Esophagus squamous epithelium (tissue), 5 donors: ENCODE measurements around the gene CLDN14. TPM values are rescaled to one million over a fixed set of nuclear protein-coding genes. Genes with fewer than 3 reads are reported as not detected.
A peak's percentile ranks its signal among the peaks of the same experiment; 100 is the strongest.

Source experiments
- DNase-seq: peaks from one replicate; lab custom pipeline; 2025; lab: John Stamatoyannopoulos, UW
- H3K27ac ChIP-seq, 4 donors: fragments of 200-600 bp; sonication (generic); one replicate each; pipeline ENCODE4 v1.5.1; 2016 to 2019; ENCODE audit warnings: mild to moderate bottlenecking in 1 of 4
- H3K27me3 ChIP-seq, 4 donors: fragments of 200-600 bp; sonication (generic); 1 replicate in 3 of 4; 2 replicates in 1 of 4; pipeline versions ENCODE4 v1.5.1 to v1.6.0; 2017 to 2021; ENCODE audit warnings: antibody characterized with exemption in 1 of 4
- H3K36me3 ChIP-seq, 3 donors: fragments of 200-600 bp; sonication (generic); one replicate each; pipeline ENCODE4 v1.5.1; 2016 to 2019
- H3K4me1 ChIP-seq, 3 donors: fragments of 200-600 bp; sonication (generic); one replicate each; pipeline ENCODE4 v1.5.1; 2017 to 2019
- H3K4me3 ChIP-seq, 4 donors: fragments of 200-600 bp; sonication (generic); 1 replicate in 3 of 4; 2 replicates in 1 of 4; pipeline ENCODE4 v1.5.1; 2016 to 2019; ENCODE audit warnings: mild to moderate bottlenecking in 2 of 4, moderate library complexity in 1 of 4
- H3K9me3 ChIP-seq, 3 donors: fragments of 200-600 bp; sonication (generic); one replicate each; pipeline ENCODE4 v1.5.1; 2016 to 2019
- POLR2A ChIP-seq, 4 donors: fragments of 450-650 bp; IDR thresholded peaks; one replicate each; pipeline ENCODE4 v1.6.1; 2017; ENCODE audit warnings: antibody characterized with exemption in 4 of 4, mild to moderate bottlenecking in 4 of 4, moderate library complexity in 3 of 4
- WGBS, 2 donors: methylation state at CpG; one replicate each; pipeline ENCODE4 v1.1.5; 2018; 5-methylcytosine and 5-hydroxymethylcytosine counted together
- intact Hi-C: fragments of 100-400 bp; cut with DNase I; formaldehyde crosslinking; loops from one replicate; pipeline ENCODE4 v1.15.0; 2022
- total RNA-seq, 4 donors: library from RNA; depleted of rRNA; stranded (reverse); fragments of >200 nt; gene quantifications; one replicate each; pipeline ENCODE4 v1.1.0, GENCODE V29; 2016
- TF ChIP-seq, protein P1 (sequence below), 6 experiments: fragments of 450-650 bp in 4 of 6; fragments of 200-600 bp in 2 of 6; sonication (generic) in 2 of 6; IDR thresholded peaks; one replicate each; pipeline ENCODE4 v1.5.1; 2016 to 2019; ENCODE audit warnings: antibody characterized with exemption in 6 of 6, mild to moderate bottlenecking in 4 of 6, moderate library complexity in 4 of 6
- donor health status: DM: yes; HTN: yes; CAD: no.

The CLDN14 gene
- total RNA-seq, 4 donors from 2014 or later: not detected

- Histone ChIP-seq H3K9me3 (no peaks in the 10 kb centered on the region), H3K27ac (peak overlapping the region; percentile 78 to 87 (median 82))
- no peak for TF ChIP-seq POLR2A (IDR thresholded peaks at IDR 0.05)
- TF ChIP-seq, protein P1, sequence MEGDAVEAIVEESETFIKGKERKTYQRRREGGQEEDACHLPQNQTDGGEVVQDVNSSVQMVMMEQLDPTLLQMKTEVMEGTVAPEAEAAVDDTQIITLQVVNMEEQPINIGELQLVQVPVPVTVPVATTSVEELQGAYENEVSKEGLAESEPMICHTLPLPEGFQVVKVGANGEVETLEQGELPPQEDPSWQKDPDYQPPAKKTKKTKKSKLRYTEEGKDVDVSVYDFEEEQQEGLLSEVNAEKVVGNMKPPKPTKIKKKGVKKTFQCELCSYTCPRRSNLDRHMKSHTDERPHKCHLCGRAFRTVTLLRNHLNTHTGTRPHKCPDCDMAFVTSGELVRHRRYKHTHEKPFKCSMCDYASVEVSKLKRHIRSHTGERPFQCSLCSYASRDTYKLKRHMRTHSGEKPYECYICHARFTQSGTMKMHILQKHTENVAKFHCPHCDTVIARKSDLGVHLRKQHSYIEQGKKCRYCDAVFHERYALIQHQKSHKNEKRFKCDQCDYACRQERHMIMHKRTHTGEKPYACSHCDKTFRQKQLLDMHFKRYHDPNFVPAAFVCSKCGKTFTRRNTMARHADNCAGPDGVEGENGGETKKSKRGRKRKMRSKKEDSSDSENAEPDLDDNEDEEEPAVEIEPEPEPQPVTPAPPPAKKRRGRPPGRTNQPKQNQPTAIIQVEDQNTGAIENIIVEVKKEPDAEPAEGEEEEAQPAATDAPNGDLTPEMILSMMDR (IDR thresholded peaks at IDR 0.05): no peak
Measured at GRCh38 chr21:36428761-36429432, 51.0 kb downstream of the CLDN14 start.

GRCh38 chr21:36427502-36427901 lies 52.4 kb downstream of the CLDN14 start:
- Histone ChIP-seq H3K4me1 (peaks cover 0 to 41% (median 27%) of the 10 kb centered on the region in 3 donors), H3K36me3 (no peaks in the 10 kb centered on the region), H3K4me3 (no peak overlapping the region), H3K9me3 (no peaks in the 10 kb centered on the region), H3K27ac (no peak overlapping the region), H3K27me3 (no peaks in the 10 kb centered on the region)
- no peak for TF ChIP-seq POLR2A (IDR thresholded peaks at IDR 0.05)
- TF ChIP-seq, protein P1 (IDR thresholded peaks at IDR 0.05): no peak
- intact Hi-C loops: loop anchor here (10.0 kb wide), 1 partner anchor 497 kb away; no protein-coding TSS in a partner anchor
- DNase-seq: no peak
- WGBS, 2 donors: 79 to 93% methylated on average over 3 to 4 of the region's 4 CpGs

More at GRCh38 chr21:36428761-36429432, 51.0 kb downstream of the CLDN14 start:
- Histone ChIP-seq H3K27me3 (no peaks in the 10 kb centered on the region), H3K4me1 (peaks cover 0 to 53% (median 27%) of the 10 kb centered on the region in 3 donors), H3K4me3 (no peak overlapping the region), H3K36me3 (no peaks in the 10 kb centered on the region)
- DNase-seq: no peak
- intact Hi-C loops: loop anchor here (10.0 kb wide), 1 partner anchor 496 kb away; no protein-coding TSS in a partner anchor
- WGBS, 2 donors: 78% methylated on average over 10 to 11 of the region's 12 CpGs

DNA sequence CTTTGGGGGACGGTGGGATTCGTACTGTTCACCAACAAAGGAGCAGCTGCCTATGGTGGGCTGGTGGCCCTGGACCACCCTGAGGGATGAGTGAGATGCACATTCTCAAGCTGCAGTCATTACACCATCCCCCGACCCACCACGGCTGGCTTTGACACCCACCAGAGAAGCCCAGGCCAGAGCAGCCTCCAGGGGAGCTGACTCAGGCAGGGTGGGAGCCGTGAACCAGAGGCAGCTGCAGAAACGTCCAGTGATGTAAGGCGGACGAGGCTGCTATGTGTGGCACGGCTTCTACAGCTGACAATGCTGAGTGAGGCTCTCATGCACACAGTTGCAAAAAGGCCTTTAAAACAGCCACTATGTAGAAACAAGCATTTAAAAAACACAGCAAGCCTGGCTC lies 54.6 kb downstream of the CLDN14 start:
- Histone ChIP-seq H3K9me3 (no peaks in the 10 kb centered on the region), H3K27ac (no peak overlapping the region), H3K27me3 (no peaks in the 10 kb centered on the region), H3K4me3 (no peak overlapping the region), H3K36me3 (no peaks in the 10 kb centered on the region), H3K4me1 (peaks cover 0 to 25% (median 10%) of the 10 kb centered on the region in 3 donors)
- DNase-seq: no peak
- intact Hi-C loops: loop anchor here (10.0 kb wide), 1 partner anchor 500 kb away; no protein-coding TSS in a partner anchor
- TF ChIP-seq POLR2A (IDR thresholded peaks at IDR 0.05): no peak
- TF ChIP-seq, protein P1 (IDR thresholded peaks at IDR 0.05): no peak
- WGBS, 2 donors: 89% methylated on average over 5 of the region's 9 CpGs; no CpG with 5 or more reads in 1 of the 2 donors

- Histone ChIP-seq H3K27me3 (no peaks in the 10 kb centered on the region), H3K4me1 (peaks cover 0 to 26% (median 8%) of the 10 kb centered on the region in 3 donors), H3K9me3 (no peaks in the 10 kb centered on the region), H3K27ac (no peak overlapping the region), H3K4me3 (no peak overlapping the region), H3K36me3 (no peaks in the 10 kb centered on the region)
- WGBS, 2 donors: 94% methylated on average over 6 to 8 of the region's 8 CpGs
- intact Hi-C loops: loop anchor here (10.0 kb wide), 1 partner anchor 500 kb away; no protein-coding TSS in a partner anchor
- DNase-seq: no peak
- TF ChIP-seq POLR2A (IDR thresholded peaks at IDR 0.05): no peak
- TF ChIP-seq, protein P1 (IDR thresholded peaks at IDR 0.05): no peak
Measured at GRCh38 chr21:36424592-36424991, 55.3 kb downstream of the CLDN14 start.

GRCh38 chr21:36423771-36424433 lies 56.0 kb downstream of the CLDN14 start:
- H3K9me3 ChIP-seq: no peaks in the 10 kb centered on the region
- no peak overlapping the region for H3K4me3 ChIP-seq
- 80 to 91% methylated on average over 8 to 12 of the region's 12 CpGs for WGBS, 2 donors
- H3K27ac ChIP-seq: no peak overlapping the region
- H3K36me3 ChIP-seq: no peaks in the 10 kb centered on the region
- intact Hi-C loops: loop anchor here (10.0 kb wide), 1 partner anchor 501 kb away; no protein-coding TSS in a partner anchor
- no peaks in the 10 kb centered on the region for H3K27me3 ChIP-seq
- TF ChIP-seq POLR2A (IDR thresholded peaks at IDR 0.05): no peak
- TF ChIP-seq, protein P1 (IDR thresholded peaks at IDR 0.05): no peak
- peaks cover 0 to 19% (median 4%) of the 10 kb centered on the region in 3 donors for H3K4me1 ChIP-seq
- DNase-seq: no peak
